ENCODE measurements around the gene C1orf198.

The C1orf198 gene

DNA sequence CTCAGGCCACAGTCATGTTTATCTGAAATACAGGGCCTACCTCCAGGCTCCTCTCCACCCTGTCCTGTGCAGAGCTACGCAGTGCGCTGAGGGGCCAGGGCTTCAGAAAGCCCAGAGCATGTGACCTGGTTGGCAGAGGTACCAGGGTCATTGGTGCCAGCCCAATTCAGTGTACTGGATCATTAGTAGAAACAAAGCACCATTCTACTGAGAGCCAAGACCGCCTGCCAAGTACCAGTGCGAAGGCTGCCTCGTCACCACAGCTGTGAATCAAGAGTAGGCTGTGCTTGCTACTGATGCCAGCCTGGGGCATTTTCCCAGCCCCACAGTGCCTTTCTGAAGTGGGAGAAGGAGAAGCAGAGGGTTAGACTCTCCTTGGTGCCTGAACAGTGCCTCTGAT lies 61.3 kb downstream of the C1orf198 start:
- no peak for DNase-seq

- no peak for DNase-seq
Measured at GRCh38 chr1:230806552-230806951, 61.8 kb downstream of the C1orf198 start.

DNA sequence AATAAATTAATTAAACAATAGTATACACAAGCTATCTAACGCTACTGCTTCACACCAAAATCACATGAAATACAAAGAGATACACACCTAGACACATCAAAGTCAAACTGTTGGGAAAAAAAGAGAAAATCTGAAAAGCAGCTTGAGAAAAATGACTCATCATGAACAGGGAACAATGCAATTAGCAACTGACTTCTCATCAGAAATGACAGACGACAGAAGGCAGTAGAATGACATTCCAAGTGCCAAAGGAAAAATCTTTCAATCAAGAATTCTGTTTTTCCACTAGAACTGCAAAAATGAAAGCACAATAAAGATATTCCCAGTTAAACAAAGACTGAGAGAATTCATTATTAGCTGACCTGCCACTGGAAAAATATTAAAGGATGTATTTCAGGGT lies 63.9 kb downstream of the C1orf198 start:
- no peak for DNase-seq

GRCh38 chr1:230800891-230801840 lies 67.2 kb downstream of the C1orf198 start:
- no peak for DNase-seq

DNA sequence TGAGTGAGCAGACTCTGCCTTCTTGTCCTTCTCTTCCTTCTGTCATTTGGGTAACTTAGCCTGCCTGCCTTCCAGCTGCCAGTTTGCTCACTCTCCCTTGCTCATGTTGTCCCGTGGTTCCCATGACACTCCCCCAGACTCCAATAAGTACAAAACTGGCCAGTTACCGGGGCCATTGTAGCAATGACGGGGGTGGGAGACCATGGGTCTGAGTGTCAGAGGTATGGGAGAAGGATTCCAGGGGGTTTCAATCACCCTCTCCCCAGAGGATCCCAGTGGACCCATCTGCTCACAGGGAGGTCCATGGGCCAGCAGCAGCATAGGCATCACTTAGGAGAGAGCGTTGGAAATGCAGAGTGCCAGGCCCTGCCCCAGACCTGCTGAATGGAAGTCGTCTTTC lies 69.8 kb downstream of the C1orf198 start:
- DNase-seq: no peak

DNA sequence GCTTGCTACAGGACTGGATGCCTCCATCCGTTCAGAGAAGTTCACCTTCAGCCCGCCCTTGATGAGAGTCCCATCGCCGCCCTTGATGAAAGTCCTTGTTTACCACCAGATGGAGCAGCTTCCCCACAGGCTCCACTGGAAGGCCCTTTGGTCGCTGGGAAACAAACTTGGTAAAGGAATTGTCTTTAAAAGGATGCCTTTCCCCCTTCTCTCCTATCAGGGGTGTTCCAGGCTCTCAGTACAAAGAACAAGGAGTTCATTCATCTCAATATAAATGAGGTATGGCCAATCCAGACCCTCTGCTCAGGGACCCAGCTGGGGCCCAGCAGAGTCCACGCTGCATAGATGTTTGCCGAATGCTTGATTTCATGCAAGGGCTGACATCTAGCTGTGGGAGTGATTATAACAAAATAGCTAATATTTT lies 70.4 kb downstream of the C1orf198 start:
- DNase-seq: peak; percentile 66

GRCh38 chr1:230797376-230797920 lies 70.9 kb downstream of the C1orf198 start:
- no peak for DNase-seq

GRCh38 chr1:230796626-230797025 lies 71.7 kb downstream of the C1orf198 start:
- DNase-seq: no peak

GRCh38 chr1:230794871-230795605 lies 73.3 kb downstream of the C1orf198 start:
- DNase-seq: no peak

GRCh38 chr1:230794431-230794830 lies 73.9 kb downstream of the C1orf198 start:
- no peak for DNase-seq

DNA sequence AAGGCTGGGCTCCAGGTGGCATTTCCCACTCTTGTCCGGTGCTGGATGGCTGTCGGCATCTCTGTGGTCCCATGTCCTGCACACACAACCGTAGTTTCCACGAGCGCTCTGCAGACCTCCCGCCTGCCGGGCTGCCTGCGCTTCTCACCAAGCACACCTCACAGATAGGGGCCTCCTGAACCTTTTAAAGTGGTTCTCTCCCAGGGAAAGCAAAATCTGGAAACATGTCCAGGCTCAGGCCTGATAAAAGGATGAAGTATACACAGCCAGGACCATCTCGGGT lies 74.9 kb downstream of the C1orf198 start:
- no peak for DNase-seq

GRCh38 chr1:230792691-230793462 lies 75.4 kb downstream of the C1orf198 start:
- DNase-seq: peak; percentile 25

DNA sequence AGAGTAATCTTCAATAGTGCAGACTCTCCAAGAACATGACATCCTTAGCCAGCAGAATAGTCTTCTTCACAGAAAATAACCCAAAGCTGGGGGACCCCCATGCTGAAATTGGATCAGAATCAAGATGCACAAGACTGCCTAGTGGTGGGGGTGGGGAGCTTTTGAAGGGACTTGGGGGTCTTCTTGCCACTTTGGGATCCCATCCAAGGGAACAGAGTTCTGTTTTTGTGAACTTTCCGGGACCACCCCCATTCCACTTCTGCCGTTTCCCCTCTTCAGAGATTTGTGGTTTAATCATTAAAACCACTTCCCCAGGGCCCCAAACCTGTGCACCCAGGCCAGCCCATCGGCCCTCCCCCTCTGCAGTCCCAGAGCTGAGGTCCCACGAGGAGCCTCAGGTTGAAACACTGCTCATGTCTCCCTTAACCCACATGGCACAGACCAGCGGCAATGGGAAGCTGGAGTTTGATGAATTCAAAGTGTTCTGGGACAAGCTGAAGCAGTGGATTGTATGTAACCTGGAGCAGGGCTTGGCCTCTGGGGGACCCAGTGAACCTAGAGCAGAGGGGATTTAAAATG lies 76.2 kb downstream of the C1orf198 start:
- no peak for DNase-seq

DNA sequence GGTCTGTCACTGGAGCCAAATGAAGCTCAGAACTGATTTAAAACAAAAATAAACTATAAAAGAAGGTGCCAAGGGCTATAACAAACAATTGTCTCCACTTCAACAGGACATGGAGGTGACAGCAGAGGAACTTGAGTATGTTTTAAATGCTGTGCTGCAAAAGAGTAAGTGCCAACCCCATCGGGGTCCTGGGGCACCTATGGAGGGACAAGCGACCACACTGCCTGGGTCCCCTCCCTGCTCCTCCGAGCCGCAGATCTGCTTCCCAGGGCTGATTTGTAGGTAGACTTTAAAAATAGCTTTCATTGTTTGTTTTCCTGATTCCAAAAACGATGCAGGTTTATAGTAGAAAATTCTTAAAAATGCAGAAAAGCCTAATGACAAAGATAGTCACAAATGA lies 78.3 kb downstream of the C1orf198 start:
- no peak for DNase-seq

DNA sequence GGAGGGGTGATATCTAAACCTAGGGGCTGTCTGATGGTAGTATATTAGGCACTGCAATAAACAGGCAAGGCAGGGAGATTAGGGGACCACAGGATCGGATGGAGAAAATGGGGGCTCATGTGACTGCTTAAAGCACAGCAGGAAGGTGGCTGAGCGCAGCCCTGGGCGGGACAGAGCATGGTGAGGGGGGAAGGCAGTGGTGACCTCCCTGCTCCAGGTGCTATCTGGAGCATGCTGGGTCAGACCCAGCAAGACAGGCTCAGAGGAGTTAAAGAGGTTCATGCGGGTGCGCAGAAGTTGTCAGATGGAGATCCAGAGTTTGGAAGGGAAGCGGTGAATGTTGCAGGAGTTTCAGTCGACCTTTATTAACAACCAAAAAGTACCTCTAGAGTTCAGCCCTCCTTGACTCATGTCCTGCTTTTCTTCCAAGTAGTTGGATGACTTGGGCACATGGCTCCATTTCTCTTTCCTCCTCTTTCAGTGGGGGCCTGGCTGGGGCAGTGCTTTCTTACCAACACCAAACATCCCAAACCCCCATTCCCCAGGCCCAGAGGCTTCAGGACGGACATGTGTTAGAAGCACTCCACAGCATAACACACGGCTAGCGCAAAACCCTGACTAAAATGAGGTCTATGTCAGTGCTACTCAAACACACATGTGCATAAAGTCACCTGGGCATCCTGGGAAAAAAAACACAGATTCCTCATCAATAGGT lies 79.6 kb downstream of the C1orf198 start:
- DNase-seq: no peak

GRCh38 chr1:230787471-230787870 lies 80.8 kb downstream of the C1orf198 start:
- no peak for DNase-seq

All from hematopoietic multipotent progenitor cell treated with erythropoietin and hydrocortisone succinate and interleukin-3 and kit ligand, for 4 days (in vitro differentiated cells).